ENCODE results near the gene WDTC1.

WDTC1 gene

DNA sequence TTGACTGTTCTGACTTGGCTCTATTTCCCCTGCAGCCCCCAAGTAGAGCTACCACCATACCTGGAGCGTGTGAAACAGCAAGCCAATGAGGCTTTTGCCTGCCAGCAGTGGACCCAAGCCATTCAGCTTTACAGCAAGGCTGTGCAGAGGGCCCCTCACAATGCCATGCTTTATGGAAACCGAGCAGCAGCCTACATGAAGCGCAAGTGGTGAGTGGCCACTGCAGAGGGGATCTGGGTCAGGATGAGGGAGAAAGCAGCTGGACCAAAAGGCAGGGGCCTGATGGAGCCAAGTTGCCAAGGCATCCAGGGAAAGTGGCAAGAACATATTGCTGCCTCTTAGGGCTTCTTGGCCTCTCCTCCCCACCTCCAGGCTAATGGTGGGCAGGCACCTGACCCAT is 63.5 kb downstream of the WDTC1 start:
- Histone ChIP-seq H3K27ac (replicated peaks) (no peak overlapping the region), H3K27me3 (ENCODE audit: insufficient read depth, poor library complexity, severe bottlenecking) (no peaks in the 10 kb centered on the region), H3K4me3 (replicated peaks; ENCODE audit: insufficient read depth, low read length) (no peak overlapping the region)
- no peak for DNase-seq (ENCODE audit: low read depth in 1 of 2, low spot score in 1 of 2)
- TF ChIP-seq POLR2AphosphoS5 (IDR thresholded peaks at IDR 0.05; ENCODE audit: low read depth) (no peak), SPI1 (IDR thresholded peaks at IDR 0.05; ENCODE audit: borderline replicate concordance, low read depth) (no peak), GABPA (IDR thresholded peaks at IDR 0.05; ENCODE audit: low read depth) (no peak)
- TF ChIP-seq, protein P1, sequence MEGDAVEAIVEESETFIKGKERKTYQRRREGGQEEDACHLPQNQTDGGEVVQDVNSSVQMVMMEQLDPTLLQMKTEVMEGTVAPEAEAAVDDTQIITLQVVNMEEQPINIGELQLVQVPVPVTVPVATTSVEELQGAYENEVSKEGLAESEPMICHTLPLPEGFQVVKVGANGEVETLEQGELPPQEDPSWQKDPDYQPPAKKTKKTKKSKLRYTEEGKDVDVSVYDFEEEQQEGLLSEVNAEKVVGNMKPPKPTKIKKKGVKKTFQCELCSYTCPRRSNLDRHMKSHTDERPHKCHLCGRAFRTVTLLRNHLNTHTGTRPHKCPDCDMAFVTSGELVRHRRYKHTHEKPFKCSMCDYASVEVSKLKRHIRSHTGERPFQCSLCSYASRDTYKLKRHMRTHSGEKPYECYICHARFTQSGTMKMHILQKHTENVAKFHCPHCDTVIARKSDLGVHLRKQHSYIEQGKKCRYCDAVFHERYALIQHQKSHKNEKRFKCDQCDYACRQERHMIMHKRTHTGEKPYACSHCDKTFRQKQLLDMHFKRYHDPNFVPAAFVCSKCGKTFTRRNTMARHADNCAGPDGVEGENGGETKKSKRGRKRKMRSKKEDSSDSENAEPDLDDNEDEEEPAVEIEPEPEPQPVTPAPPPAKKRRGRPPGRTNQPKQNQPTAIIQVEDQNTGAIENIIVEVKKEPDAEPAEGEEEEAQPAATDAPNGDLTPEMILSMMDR (IDR thresholded peaks at IDR 0.05; ENCODE audit: insufficient read depth, low read length): no peak
- TF ChIP-seq, protein P2, sequence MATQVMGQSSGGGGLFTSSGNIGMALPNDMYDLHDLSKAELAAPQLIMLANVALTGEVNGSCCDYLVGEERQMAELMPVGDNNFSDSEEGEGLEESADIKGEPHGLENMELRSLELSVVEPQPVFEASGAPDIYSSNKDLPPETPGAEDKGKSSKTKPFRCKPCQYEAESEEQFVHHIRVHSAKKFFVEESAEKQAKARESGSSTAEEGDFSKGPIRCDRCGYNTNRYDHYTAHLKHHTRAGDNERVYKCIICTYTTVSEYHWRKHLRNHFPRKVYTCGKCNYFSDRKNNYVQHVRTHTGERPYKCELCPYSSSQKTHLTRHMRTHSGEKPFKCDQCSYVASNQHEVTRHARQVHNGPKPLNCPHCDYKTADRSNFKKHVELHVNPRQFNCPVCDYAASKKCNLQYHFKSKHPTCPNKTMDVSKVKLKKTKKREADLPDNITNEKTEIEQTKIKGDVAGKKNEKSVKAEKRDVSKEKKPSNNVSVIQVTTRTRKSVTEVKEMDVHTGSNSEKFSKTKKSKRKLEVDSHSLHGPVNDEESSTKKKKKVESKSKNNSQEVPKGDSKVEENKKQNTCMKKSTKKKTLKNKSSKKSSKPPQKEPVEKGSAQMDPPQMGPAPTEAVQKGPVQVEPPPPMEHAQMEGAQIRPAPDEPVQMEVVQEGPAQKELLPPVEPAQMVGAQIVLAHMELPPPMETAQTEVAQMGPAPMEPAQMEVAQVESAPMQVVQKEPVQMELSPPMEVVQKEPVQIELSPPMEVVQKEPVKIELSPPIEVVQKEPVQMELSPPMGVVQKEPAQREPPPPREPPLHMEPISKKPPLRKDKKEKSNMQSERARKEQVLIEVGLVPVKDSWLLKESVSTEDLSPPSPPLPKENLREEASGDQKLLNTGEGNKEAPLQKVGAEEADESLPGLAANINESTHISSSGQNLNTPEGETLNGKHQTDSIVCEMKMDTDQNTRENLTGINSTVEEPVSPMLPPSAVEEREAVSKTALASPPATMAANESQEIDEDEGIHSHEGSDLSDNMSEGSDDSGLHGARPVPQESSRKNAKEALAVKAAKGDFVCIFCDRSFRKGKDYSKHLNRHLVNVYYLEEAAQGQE (IDR thresholded peaks at IDR 0.05; ENCODE audit: insufficient replicate concordance, low read depth): no peak

DNA sequence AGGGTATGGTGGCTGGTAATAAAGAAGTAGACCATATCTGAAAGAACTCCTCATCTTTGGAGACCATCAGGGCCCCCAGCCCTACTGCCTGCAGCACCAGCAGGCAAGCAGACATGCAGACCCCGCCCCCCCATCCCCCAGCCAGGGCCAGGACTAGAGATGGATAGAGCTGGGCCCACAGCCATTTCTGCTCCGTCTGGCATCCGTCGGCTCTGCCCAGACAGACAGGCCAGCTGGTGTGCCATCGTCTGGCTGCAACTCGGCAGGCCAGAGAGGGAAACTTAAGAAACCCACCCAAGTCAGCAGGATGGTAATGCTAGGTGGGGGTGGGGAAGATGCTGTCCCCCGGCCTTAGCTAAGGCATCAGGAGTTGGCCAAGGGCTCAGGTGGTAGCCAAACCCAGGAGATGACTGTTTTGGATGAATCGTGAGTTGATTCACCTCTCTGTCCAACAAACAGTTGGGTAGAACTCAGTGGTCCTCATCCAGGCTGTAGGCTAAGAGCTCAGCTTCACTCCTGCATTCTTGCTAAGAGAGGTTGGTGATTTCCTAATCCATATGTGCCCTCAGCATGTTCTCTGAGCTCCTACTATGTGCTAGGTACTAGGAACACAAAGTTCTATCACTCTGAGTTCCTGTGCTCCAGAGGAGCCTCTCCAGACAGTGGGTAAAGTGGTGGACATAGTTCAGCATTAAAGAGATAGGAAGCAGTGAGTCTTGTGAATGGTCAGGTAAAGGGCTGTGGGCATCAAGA is 64.4 kb downstream of the WDTC1 start:
- TF ChIP-seq SPI1 (IDR thresholded peaks at IDR 0.05; ENCODE audit: borderline replicate concordance, low read depth) (no peak), POLR2AphosphoS5 (IDR thresholded peaks at IDR 0.05; ENCODE audit: low read depth) (no peak), GABPA (IDR thresholded peaks at IDR 0.05; ENCODE audit: low read depth) (no peak)
- TF ChIP-seq, protein P2 (IDR thresholded peaks at IDR 0.05; ENCODE audit: insufficient replicate concordance, low read depth): no peak
- TF ChIP-seq, protein P1 (IDR thresholded peaks at IDR 0.05; ENCODE audit: insufficient read depth, low read length): no peak
- no peaks in the 10 kb centered on the region for H3K27me3 ChIP-seq (ENCODE audit: insufficient read depth, poor library complexity, severe bottlenecking)
- no peak overlapping the region for H3K27ac ChIP-seq (replicated peaks)
- H3K4me3 ChIP-seq (replicated peaks; ENCODE audit: insufficient read depth, low read length): no peak overlapping the region
- DNase-seq (ENCODE audit: low read depth in 1 of 2, low spot score in 1 of 2): no peak

DNA sequence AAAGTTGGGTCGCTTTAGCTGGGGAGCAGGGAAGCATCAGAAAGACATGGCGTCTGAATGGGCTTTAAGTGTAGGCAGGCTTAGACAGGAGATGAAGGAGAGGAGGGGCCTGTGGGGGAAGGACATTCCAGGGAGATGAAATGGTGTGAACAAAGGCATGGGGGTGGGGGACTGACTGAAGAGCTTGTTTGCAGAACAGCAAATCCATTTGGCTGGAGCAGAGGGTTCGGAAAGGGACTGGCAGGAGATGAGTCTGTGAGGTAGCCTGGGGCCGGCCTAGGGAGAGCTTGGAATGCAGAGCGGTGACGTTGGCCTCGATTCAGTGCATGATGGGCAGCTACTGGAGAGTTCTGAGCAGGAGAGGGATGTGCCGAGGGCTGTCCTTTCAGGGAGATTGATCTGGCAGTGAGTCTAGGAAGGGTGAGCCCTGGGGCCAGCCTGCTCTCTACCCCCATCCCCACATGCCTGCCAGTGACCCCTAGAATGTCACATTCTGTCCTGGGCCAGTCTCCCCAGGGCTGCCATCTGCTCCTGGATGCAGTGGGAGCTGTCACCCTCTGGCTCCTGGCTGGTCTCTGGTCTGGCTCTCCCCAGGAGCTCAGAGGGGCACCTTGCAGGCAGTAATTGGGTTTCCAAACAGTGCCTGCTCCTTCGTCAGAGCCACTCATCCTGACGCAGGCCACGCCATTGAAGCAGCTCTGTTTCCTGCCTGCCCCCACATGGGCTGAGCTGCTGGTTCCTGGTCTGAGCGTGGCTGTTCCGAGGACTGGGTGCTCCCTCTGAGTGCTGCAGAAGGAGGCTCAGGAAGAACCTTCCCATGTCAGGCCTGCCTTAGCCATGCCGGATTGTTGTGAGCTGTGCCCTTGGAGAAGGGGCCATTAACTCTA is 65.2 kb downstream of the WDTC1 start:
- peak overlapping the region; percentile 72 for H3K27ac ChIP-seq (replicated peaks)
- no peaks in the 10 kb centered on the region for H3K27me3 ChIP-seq (ENCODE audit: insufficient read depth, poor library complexity, severe bottlenecking)
- TF ChIP-seq POLR2AphosphoS5 (IDR thresholded peaks at IDR 0.05; ENCODE audit: low read depth) (no peak), GABPA (IDR thresholded peaks at IDR 0.05; ENCODE audit: low read depth) (no peak), SPI1 (IDR thresholded peaks at IDR 0.05; ENCODE audit: borderline replicate concordance, low read depth) (no peak)
- TF ChIP-seq, protein P1 (IDR thresholded peaks at IDR 0.05; ENCODE audit: insufficient read depth, low read length): no peak
- TF ChIP-seq, protein P2 (IDR thresholded peaks at IDR 0.05; ENCODE audit: insufficient replicate concordance, low read depth): no peak
- H3K4me3 ChIP-seq (replicated peaks; ENCODE audit: insufficient read depth, low read length): no peak overlapping the region
- DNase-seq (ENCODE audit: low read depth in 1 of 2, low spot score in 1 of 2): peak in 1 of 2 experiments; percentile 17

Data from HL-60 (cell line).